ENCODE data around the gene ASCL2.
"Not testable (repeated sequence)": the region's sequence is repeated elsewhere in the genome, so short reads cannot be mapped to it uniquely, and the experiment has no call there.

The ASCL2 gene

GRCh38 chr11:2259466-2259830 lies 10.9 kb downstream of the ASCL2 start:
- no peak for DNase-seq (ENCODE audit: low spot score)

DNA sequence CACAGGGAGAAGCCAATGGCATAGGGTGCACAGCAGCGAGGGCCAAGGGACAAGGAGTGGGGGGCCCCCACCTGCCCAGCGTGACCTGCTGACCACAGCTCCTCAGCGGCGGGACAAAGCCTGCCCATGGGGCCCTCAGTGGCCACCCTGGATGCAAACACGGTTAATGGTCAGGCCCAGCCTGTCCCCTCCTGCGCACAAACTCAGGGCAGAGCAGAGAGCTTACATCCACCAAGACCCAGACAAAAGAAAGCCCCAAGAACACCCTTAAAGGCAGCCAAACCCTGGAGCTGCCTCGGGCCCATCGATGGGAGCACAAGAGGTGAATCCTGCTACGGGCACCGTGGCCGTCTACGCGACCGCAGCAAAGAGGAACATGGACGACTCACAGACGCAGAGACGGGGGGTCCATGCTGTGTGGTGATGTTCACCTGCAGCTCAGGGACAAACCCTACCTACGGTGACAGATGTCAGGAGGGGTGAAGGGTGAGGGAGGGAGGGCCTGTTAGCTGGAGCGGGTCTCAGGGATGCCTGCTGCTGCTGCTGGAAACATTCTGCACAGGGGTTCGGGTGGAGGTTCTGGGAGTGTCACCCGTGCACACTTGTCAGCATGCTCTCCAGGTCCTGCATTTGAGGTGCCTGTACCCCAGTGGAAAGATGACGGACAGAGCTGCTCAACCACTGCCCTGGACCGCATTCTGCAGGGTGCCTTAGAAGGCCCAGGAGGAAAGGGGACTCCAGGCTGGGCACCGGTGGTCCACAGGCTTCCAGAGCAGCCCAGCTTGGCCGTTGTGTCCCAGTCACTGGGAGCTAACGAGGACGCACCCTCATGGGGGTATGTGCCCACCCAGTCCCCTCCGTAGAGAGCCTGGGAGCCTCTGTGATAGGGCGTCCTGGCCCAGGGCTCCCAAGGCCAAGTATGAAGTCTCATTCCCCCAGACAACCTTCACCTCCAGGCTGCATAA lies 11.6 kb downstream of the ASCL2 start:
- no peak for DNase-seq (ENCODE audit: low spot score)

DNA sequence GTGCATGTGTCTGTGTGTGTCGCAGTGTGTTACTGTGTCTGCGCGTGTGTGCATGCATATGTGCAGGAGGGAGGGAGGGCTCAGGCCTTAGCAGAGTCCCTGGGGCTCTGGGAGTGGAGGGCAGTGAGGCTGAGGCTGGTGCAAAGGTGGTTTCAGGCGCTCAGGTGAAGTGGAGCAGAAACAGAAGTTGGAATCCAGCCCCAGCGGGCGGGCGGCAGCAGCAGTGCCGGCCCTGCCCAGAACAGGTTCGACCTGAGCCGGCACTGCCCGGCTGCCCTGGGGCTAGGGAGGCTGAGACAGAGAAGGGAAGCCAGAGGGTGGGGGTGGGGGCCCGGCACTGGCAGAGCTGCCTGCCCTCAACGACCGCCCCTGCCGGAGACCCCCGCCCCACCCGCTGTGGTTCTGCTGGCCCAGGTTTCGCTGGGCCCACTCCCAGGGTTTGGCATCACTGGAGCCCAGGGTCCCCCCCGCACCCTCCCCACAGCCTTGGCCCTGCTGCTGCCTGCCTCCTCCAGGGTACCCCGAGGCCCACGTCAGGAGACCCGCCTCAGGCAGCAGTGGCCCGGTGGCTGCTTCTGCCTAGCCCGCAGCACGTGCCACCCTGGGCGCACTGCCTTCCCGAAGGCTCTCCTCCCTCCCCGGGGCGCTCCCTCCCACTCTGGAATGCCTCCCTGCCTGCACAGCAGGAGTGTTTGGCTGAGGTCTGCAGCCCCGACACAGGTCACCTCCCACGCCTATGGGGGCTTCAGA lies 13.3 kb downstream of the ASCL2 start:
- no peak for DNase-seq (ENCODE audit: low spot score)

DNA sequence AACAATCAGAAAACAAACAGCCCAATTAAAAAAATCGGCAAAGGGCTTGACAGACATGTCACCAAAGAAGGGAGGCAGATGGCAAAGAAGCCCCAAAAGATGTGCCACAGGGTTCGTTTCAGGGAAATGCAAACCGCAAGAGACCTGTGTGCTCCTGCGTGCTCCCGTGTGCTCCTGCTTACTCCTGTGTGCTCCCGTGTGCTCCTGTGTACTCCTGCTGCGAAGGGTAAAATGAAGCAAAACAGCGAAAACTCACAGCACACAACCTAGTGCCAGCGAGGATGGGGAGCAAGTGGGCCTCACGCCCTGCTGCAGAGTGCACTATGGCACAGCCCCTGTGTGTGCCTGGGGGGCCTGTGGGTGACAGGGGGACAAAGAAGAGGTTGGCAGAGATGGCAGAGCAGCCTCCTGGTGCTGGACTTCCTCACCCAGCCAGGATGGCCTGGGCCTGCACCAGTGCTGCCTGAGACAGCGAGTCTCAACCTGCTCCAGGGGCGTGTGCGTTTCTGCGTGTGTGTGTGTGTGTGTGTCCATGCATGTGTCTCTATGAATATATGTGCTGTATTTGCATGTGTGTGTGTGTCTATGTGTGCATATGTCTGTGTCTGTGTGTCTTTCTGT lies 14.0 kb downstream of the ASCL2 start:
- DNase-seq (ENCODE audit: low spot score) = no peak

DNA sequence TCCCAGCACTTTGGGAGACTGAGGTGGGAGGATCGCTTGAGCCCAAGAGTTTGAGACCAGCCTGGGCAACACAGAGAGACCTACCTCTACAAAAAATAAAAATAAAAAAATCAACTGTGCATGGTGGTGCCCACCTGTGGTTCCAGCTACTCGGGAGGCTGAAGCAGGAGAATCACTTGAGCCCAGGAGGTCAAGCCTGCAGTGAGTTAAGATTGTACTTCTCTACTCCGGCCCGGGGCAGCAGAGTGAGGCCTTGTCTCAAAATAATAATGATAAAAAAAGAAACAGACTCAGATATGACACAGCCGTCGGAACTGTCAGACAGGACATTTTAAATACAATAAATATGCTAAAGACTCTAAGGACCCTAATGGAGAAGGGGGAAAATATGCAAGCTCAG lies 18.4 kb downstream of the ASCL2 start:
- no peak for DNase-seq (ENCODE audit: low spot score)

- DNase-seq (ENCODE audit: low spot score) = no peak
Measured at GRCh38 chr11:2251138-2251537, 19.2 kb downstream of the ASCL2 start.

GRCh38 chr11:2250485-2250884 lies 19.9 kb downstream of the ASCL2 start:
- DNase-seq (ENCODE audit: low spot score) = no peak

- no peak for DNase-seq (ENCODE audit: low spot score)
Measured at GRCh38 chr11:2250041-2250440, 20.3 kb downstream of the ASCL2 start.

DNA sequence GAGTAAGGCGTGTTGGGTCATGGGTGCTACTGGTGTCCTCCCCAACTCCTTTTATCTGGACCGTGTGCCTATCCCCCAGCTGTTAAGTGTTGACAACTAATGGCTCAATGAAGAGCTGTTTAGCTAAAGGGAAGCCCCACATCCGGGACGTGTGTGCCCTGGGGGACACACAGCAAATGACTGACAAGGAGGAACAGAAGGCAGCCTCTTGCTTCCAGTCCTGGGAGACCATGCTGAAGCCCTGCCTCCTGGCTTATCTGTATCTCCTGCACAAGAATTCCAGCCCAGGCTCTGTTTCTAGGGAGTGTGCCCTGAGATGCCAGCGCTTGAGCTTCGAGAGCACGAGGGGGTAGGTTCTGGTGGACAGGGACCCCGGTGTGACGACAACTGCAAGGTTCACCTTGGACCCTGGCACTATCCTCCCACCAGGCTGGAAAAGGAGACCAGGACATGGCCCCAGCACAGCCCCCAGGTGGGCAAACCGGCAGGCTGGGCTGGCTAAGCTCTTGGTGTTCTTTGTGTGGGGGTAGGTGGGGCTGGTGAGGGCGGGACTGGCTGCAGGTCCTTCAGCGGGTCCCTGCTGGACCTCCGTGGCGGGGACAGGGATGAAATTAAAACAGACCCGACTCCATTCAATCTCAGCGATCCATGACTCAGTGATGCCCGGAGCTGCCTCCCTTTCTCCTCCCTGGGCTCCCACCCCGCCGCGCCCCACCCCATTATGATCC lies 21.0 kb downstream of the ASCL2 start:
- DNase-seq (ENCODE audit: low spot score) = no peak

GRCh38 chr11:2248762-2249161 lies 21.6 kb downstream of the ASCL2 start:
- no peak for DNase-seq (ENCODE audit: low spot score)

GRCh38 chr11:2248242-2248641 lies 22.1 kb downstream of the ASCL2 start:
- DNase-seq (ENCODE audit: low spot score) = no peak

- DNase-seq (ENCODE audit: low spot score) = no peak
Measured at GRCh38 chr11:2247496-2247895, 22.9 kb downstream of the ASCL2 start.

- no peak for DNase-seq (ENCODE audit: low spot score)
Measured at GRCh38 chr11:2240834-2241233, 29.6 kb downstream of the ASCL2 start.

GRCh38 chr11:2237457-2238238 lies 32.7 kb downstream of the ASCL2 start:
- DNase-seq (ENCODE audit: low spot score) = no peak

DNA sequence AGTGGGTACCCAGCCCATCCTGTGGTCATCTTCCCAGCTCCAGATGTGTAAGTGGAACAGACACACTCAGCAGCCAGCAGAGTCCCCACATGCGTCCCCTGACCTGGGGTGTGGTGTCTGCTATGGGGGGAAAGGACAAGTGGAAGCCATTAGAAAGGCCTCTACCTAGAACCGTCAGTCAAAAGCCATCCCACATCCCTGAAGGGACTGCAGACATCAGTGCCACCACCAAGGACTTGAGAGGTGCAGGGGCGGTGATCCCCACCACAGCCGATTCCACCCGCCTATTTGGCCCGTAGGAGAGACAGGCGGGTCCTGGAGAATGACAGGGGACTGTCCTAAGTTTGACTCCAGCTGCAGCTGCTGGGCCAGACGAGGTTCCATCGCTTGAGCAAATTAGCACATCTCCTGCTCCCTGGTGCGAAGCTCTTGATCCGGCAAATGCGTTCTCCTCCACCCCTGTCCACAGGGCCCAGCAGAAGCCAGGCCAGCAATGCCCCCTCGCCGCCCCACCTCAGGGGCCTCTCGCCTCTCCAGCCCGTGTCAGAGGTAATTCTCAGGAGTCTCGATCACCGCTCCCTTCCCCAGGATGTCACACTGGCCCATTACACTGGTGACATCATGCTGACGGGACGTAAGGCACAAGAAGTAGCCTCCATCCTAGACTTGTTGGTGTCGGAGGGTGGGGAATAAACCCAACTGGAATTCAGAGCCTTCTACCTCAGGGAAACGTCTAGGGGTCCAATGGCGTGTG lies 33.8 kb downstream of the ASCL2 start:
- not testable (repeated sequence) for DNase-seq (ENCODE audit: low spot score)

DNA sequence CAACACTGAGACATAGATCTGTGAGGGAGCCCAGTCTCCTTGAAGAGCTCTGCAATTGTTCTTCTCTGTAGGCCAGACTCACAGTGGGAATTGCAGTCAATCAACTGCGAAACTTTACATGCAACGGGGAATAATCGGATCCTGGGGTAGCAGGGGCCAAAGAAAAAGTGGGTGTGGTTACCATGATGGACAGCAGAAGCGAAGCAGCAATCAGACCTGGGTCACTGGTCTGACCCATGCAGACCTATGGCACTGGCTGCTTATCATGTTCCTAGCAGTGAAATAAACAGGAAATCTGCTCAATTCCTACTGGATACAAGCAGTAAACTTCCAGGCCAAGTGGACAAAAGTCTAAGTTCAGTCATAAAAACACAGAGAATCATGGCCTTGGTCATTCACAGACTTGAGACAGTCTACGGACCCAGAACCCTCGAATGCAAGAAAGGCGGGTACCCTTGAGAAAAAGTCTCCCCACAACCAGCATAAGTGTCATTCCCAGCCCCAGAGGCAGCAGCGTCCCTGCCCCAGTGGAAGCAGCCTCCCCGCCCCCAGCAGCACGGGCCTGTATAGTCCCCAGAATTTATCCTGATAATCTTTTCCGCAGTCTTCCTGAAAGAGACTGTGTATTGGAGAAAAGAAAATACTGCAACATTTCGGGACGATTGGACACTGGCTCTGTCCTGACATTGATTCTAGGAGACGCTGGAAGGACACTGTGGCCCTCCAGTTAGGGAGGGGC lies 34.6 kb downstream of the ASCL2 start:
- DNase-seq (ENCODE audit: low spot score) = no peak

- no peak for DNase-seq (ENCODE audit: low spot score)
Measured at GRCh38 chr11:2234963-2235362, 35.4 kb downstream of the ASCL2 start.

DNA sequence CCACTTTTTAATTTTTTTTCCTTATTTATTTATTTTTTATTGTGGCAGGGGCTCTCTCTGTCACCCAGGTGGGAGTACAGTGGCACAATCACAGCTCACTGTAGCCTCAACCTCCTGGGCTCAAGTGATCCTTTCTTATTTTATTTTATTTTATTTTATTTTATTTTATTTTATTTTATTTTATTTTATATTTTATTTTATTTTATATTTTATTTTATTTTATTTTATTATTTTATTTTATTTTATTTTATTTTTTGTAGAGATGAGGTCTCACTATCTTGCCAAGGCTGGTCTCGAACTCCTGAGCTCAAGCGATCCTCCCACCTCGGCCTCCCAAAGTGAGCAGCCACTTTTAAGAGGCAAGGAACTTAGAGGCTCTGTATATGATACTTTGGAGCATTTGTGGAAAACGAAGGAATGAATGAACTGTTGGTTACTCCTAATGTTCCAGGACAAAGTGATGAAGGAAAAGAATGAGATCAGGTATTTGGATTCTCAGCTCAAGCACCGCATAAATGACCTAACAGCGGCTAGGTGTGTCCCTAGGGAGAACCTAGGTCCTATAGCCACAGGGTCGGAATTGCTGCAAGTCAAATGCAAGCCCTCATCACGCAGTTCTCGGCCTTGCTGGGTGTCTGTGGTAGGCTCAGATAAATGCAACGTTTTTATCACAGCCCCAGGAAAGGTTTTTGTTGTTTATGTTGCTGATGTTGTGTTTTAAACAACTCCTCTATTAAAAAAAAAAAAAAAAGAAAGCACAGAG lies 36.5 kb downstream of the ASCL2 start:
- DNase-seq (ENCODE audit: low spot score) = no peak

GRCh38 chr11:2229713-2230297 lies 40.6 kb downstream of the ASCL2 start:
- no peak for DNase-seq (ENCODE audit: low spot score)
